ENCODE data around the gene CORO1C. TPM values are rescaled to one million over a fixed set of nuclear protein-coding genes. Genes with fewer than 3 reads are reported as not detected.

Gene CORO1C
- total RNA-seq, 1 experiment from 2014 or later, result 195 TPM

DNA sequence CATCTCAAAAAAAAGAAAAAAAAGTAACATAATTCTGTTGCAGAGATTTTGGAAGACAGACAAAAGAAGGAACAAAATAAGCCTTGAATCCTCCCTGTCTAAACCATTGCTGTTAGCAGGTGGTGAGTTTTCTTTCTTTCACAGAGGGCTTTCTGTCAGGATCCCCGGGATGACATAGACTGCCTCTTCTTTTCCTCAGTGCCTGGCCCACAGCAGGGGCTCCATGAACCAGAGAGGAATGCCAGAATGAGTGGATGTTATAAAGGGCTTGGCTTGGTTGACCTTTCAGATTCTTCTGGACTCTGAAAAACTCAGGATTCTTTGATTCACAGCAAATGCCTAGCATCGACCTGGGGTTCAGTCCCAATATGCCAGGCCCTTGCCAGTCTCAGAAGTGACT is 45.8 kb upstream of the CORO1C start:
- no TSS peak for BruUV-seq (replicated peaks)
- intact Hi-C loops (cut with micrococcal nuclease; ENCODE audit: unreplicated experiment), result no loop called here
- ChIA-PET POLR2A (no interaction called here), CTCF (no interaction called here)
- no peak for DNase-seq
- Histone ChIP-seq H3K4me3 (ENCODE audit: low read depth, low read length) (no peak overlapping the region), H3K4me1 (no peaks in the 10 kb centered on the region), H3K9me3 (no peaks in the 10 kb centered on the region), H3K36me3 (ENCODE audit: control insufficient read depth, insufficient read depth, low read length) (no peaks in the 10 kb centered on the region), H3K27me3 (replicated peaks; ENCODE audit: control insufficient read depth, insufficient read depth, low read length) (no peaks in the 10 kb centered on the region)
- Mint-ChIP-seq H3K4me1 (ENCODE audit: low read depth, unreplicated experiment) (no peaks in the 10 kb centered on the region), H3K36me3 (ENCODE audit: insufficient read depth, unreplicated experiment) (no peaks in the 10 kb centered on the region), H3K27me3 (ENCODE audit: insufficient read depth, unreplicated experiment) (no peaks in the 10 kb centered on the region), H3K27ac (ENCODE audit: unreplicated experiment) (no peak overlapping the region), H3K4me3 (ENCODE audit: unreplicated experiment) (no peak overlapping the region), H3K9me3 (ENCODE audit: unreplicated experiment) (no peaks in the 10 kb centered on the region)
- TF ChIP-seq, protein P1, sequence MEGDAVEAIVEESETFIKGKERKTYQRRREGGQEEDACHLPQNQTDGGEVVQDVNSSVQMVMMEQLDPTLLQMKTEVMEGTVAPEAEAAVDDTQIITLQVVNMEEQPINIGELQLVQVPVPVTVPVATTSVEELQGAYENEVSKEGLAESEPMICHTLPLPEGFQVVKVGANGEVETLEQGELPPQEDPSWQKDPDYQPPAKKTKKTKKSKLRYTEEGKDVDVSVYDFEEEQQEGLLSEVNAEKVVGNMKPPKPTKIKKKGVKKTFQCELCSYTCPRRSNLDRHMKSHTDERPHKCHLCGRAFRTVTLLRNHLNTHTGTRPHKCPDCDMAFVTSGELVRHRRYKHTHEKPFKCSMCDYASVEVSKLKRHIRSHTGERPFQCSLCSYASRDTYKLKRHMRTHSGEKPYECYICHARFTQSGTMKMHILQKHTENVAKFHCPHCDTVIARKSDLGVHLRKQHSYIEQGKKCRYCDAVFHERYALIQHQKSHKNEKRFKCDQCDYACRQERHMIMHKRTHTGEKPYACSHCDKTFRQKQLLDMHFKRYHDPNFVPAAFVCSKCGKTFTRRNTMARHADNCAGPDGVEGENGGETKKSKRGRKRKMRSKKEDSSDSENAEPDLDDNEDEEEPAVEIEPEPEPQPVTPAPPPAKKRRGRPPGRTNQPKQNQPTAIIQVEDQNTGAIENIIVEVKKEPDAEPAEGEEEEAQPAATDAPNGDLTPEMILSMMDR (IDR thresholded peaks at IDR 0.05; ENCODE audit: insufficient read depth in 1 of 2, low read depth in 1 of 2, low read length in 1 of 2, severe bottlenecking in 1 of 2, unreplicated experiment in 1 of 2), result no peak

DNA sequence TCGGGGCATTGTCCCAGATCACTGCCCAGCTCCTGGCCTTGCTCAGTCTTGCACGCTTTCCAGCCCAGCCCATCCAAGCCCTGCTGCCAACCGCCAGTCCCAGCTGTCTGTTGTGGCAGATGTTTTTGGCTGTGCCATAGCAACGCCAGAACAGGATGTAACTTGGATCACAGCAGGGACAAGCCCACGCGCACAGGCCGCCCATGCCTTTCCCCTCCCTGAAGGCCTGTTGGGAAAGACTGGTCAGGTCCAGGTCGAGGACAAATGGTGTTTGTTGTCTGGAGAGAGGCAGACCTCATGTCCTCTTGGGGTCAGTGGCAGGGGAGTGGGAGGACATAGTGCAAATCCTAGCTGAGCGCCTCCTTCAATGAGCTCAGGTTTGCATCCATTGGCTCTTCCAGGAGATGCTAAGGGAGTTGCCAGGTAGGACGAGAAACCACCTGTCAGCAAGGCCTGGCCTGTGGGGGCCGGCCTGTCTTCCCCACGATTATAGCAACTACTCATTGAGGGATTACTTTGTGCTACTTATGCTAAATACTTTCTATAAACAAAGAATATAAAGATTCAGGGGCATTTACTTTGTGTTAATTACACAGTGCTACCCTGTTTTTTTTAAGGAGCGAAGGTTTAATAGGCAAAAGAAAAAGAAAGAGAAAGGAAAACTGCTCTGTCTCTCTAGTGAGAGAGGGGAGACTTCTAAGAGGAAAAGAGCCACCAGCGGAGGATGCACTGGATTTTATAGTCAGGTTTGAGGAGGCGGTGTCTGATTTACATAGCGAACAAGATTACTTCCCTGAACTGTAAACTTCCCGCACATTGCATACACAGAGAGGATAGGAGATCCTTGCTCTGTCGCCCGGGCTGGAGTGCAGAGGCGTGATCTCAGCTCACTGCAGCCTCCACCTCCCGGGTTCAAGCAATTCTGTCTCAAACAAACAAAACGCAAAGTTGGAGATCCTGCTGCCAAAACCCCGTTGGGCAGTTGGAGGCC is 42.8 kb upstream of the CORO1C start:
- no peaks in the 10 kb centered on the region for H3K27me3 Mint-ChIP-seq (ENCODE audit: insufficient read depth, unreplicated experiment)
- CTCF ChIA-PET, result interaction anchor here (0.5 kb wide), 1 partner anchor 127 kb away, joined by 5 read pairs; no protein-coding TSS in a partner anchor
- intact Hi-C loops (cut with micrococcal nuclease; ENCODE audit: unreplicated experiment), result no loop called here
- H3K9me3 Mint-ChIP-seq (ENCODE audit: unreplicated experiment), result no peaks in the 10 kb centered on the region
- no TSS peak for BruUV-seq (replicated peaks)
- TF ChIP-seq, protein P1 (IDR thresholded peaks at IDR 0.05; ENCODE audit: insufficient read depth in 1 of 2, low read depth in 1 of 2, low read length in 1 of 2, severe bottlenecking in 1 of 2, unreplicated experiment in 1 of 2), result no peak
- POLR2A ChIA-PET, result no interaction called here
- H3K27me3 ChIP-seq (replicated peaks; ENCODE audit: control insufficient read depth, insufficient read depth, low read length), result no peaks in the 10 kb centered on the region
- no peak overlapping the region for H3K4me3 ChIP-seq (ENCODE audit: low read depth, low read length)
- no peaks in the 10 kb centered on the region for H3K4me1 Mint-ChIP-seq (ENCODE audit: low read depth, unreplicated experiment)
- no peaks in the 10 kb centered on the region for H3K36me3 ChIP-seq (ENCODE audit: control insufficient read depth, insufficient read depth, low read length)
- no peaks in the 10 kb centered on the region for H3K9me3 ChIP-seq
- peak in 1 of 2 experiments; percentile 21 for DNase-seq
- H3K36me3 Mint-ChIP-seq (ENCODE audit: insufficient read depth, unreplicated experiment), result no peaks in the 10 kb centered on the region
- no peaks in the 10 kb centered on the region for H3K4me1 ChIP-seq
- no peak overlapping the region for H3K4me3 Mint-ChIP-seq (ENCODE audit: unreplicated experiment)
- no peak overlapping the region for H3K27ac Mint-ChIP-seq (ENCODE audit: unreplicated experiment)

DNA sequence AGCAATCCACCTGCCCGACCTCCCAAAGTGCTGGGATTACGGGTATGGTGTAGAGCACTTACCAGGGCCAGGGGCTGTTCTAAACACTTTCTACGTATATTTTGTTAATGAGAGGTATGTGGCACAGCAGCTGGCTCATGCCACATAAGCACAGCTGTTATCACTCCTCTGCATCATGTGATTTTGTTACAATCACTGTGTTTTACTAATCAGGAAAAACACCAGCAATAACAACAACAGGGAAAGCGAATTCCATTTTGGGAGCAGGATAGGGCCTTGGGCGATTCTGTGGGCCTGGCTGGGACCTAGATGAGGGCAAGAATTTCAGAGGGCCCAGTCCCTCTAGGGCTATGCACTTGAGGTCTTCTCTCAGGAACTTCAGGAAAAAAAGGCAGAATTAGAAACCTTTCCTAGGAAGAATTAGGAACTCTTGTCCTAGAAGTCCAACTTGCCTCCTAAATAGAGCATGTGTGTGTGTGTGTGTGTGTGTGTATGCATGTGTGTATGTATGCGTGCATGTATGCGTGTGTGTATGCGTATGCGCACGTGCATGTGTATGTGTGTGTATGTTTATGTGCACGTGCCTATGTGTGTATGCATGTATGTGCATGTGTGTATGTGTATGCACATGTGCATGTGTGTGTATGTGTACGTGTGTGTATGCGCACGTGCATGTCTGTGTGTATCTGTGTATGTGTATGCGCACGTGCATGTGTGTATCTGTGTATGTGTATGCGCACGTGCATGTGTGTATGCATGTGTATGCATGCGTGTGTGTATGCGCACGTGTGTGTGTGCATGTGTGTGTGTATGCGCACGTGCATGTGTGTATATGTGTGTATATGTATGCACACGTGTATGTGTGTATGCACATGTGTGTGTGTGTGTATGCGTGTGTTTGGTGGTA is 41.8 kb upstream of the CORO1C start:
- intact Hi-C loops (cut with micrococcal nuclease; ENCODE audit: unreplicated experiment), result no loop called here
- no peak overlapping the region for H3K27ac Mint-ChIP-seq (ENCODE audit: unreplicated experiment)
- H3K9me3 Mint-ChIP-seq (ENCODE audit: unreplicated experiment), result no peaks in the 10 kb centered on the region
- Histone ChIP-seq H3K9me3 (no peaks in the 10 kb centered on the region), H3K4me3 (ENCODE audit: low read depth, low read length) (no peak overlapping the region), H3K36me3 (ENCODE audit: control insufficient read depth, insufficient read depth, low read length) (no peaks in the 10 kb centered on the region), H3K4me1 (peaks cover 8% of the 10 kb centered on the region), H3K27me3 (replicated peaks; ENCODE audit: control insufficient read depth, insufficient read depth, low read length) (no peaks in the 10 kb centered on the region)
- no peak for DNase-seq
- no peaks in the 10 kb centered on the region for H3K4me1 Mint-ChIP-seq (ENCODE audit: low read depth, unreplicated experiment)
- ChIA-PET CTCF (interaction anchor here (0.5 kb wide), 1 partner anchor 128 kb away, joined by 5 read pairs; no protein-coding TSS in a partner anchor), POLR2A (no interaction called here)
- H3K36me3 Mint-ChIP-seq (ENCODE audit: insufficient read depth, unreplicated experiment), result no peaks in the 10 kb centered on the region
- no peak overlapping the region for H3K4me3 Mint-ChIP-seq (ENCODE audit: unreplicated experiment)
- BruUV-seq (replicated peaks), result no TSS peak
- TF ChIP-seq, protein P1 (IDR thresholded peaks at IDR 0.05; ENCODE audit: insufficient read depth in 1 of 2, low read depth in 1 of 2, low read length in 1 of 2, severe bottlenecking in 1 of 2, unreplicated experiment in 1 of 2), result no peak
- no peaks in the 10 kb centered on the region for H3K27me3 Mint-ChIP-seq (ENCODE audit: insufficient read depth, unreplicated experiment)

All from Caco-2 (cell line).